B cell (primary cell): Measurements from ENCODE around the gene CADM1. TPM values are rescaled to one million over a fixed set of nuclear protein-coding genes. Genes with fewer than 3 reads are reported as not detected.

Experiments
- ATAC-seq: fragments of 200-7000 bp; cut with Tn5 transposase; one replicate; pipeline ENCODE4 v1.10.0; 2021; ENCODE audit warnings: low read depth, mild to moderate bottlenecking, moderate number of reproducible peaks, moderate library complexity
- CTCF ChIA-PET: fragments of 350-600 bp; sonication (Branson Sonifier 250); formaldehyde crosslinking; loops from one replicate; lab custom pipeline; 2021; ENCODE audit warnings: antibody characterized with exemption, inconsistent platforms; lab: Charles Lee
- POLR2A ChIA-PET: fragments of 350-600 bp; sonication (Branson Sonifier 250); formaldehyde crosslinking; loops from one replicate; lab custom pipeline; 2021; ENCODE audit warnings: antibody characterized with exemption; lab: Charles Lee
- DNase-seq: peaks from one replicate; pipeline ENCODE4 v3.0.0; 2013
- H2AFZ ChIP-seq: 2 replicates; pipeline ENCODE4 v1.6.1; 2012; ENCODE audit warnings: mild to moderate bottlenecking, low read depth, low read length; ENCODE audit not compliant: insufficient read depth, poor library complexity, severe bottlenecking
- H3K27ac ChIP-seq, 2 donors: 1 replicate in 1 of 2; 2 replicates in 1 of 2; pipeline ENCODE4 v1.5.1; 2012 to 2013; ENCODE audit warnings: low read length in 2 of 2, mild to moderate bottlenecking in 2 of 2, moderate library complexity in 1 of 2
- H3K27me3 ChIP-seq, 4 experiments: fragments of 200-600 bp in 1 of 4; sonication (generic) in 1 of 4; replicated peaks in 1 of 4; 1 replicate in 2 of 4; 2 replicates in 2 of 4; pipeline versions ENCODE4 v1.6.1 to v1.7.0; 2013 to 2016; ENCODE audit warnings: low read length in 3 of 4, mild to moderate bottlenecking in 2 of 4, mixed read lengths in 1 of 4, moderate library complexity in 1 of 4; ENCODE audit not compliant: insufficient read depth in 4 of 4, control insufficient read depth in 3 of 4; ENCODE audit errors: control extremely low read depth in 1 of 4
- H3K36me3 ChIP-seq, 2 experiments: replicated peaks in 1 of 2; 1 replicate in 1 of 2; 2 replicates in 1 of 2; pipeline versions ENCODE4 v1.6.1 to v1.7.1; 2013; ENCODE audit warnings: low read length in 1 of 2; ENCODE audit not compliant: insufficient read depth in 2 of 2, control insufficient read depth in 1 of 2; ENCODE audit errors: control extremely low read depth in 1 of 2, extremely low read depth in 1 of 2
- H3K4me1 ChIP-seq, 2 donors: fragments of 200-600 bp in 1 of 2; sonication (generic) in 1 of 2; 1 replicate in 1 of 2; 2 replicates in 1 of 2; pipeline versions ENCODE4 v1.5.1 to v1.6.1; 2013 to 2017; ENCODE audit warnings: low read length in 2 of 2; ENCODE audit not compliant: control insufficient read depth in 2 of 2, insufficient read depth in 2 of 2
- H3K4me2 ChIP-seq: replicated peaks from 2 replicates; pipeline ENCODE3; 2012; ENCODE audit warnings: mild to moderate bottlenecking, low read depth, low read length; ENCODE audit not compliant: poor library complexity, severe bottlenecking
- H3K4me3 ChIP-seq, 5 experiments: fragments of 200-600 bp in 1 of 5; sonication (generic) in 1 of 5; 1 replicate in 3 of 5; 2 replicates in 2 of 5; pipeline versions ENCODE4 v1.5.1 to v1.7.0; 2011 to 2016; ENCODE audit warnings: low read length in 4 of 5, mild to moderate bottlenecking in 4 of 5, low read depth in 2 of 5, control low read depth in 1 of 5, moderate library complexity in 1 of 5; ENCODE audit not compliant: insufficient read depth in 1 of 5; ENCODE audit errors: control extremely low read depth in 1 of 5, extremely low read depth in 1 of 5
- H3K79me2 ChIP-seq: fragments of 200-600 bp; sonication (generic); one replicate; pipeline ENCODE4 v1.6.0; 2016; ENCODE audit warnings: low read length; ENCODE audit not compliant: control insufficient read depth, insufficient read depth
- H3K9ac ChIP-seq: fragments of 200-600 bp; sonication (generic); 2 replicates; pipeline ENCODE4 v1.6.1; 2017; ENCODE audit warnings: mild to moderate bottlenecking, low read length, moderate library complexity
- H3K9me3 ChIP-seq, 3 donors: one replicate each; pipeline versions ENCODE4 v1.6.1 to v1.7.1; 2013; ENCODE audit warnings: low read length in 2 of 3; ENCODE audit not compliant: control insufficient read depth in 2 of 3, insufficient read depth in 1 of 3; ENCODE audit errors: control extremely low read depth in 1 of 3
- H4K20me1 ChIP-seq: 2 replicates; pipeline ENCODE4 v1.6.0; 2012; ENCODE audit warnings: mild to moderate bottlenecking, low read length; ENCODE audit not compliant: insufficient read depth, control insufficient read depth, poor library complexity, severe bottlenecking
- H3K27ac Mint-ChIP-seq: one replicate; pipeline ENCODE4 v1.8.0; 2021; ENCODE audit warnings: mixed read lengths
- H3K27me3 Mint-ChIP-seq: one replicate; pipeline ENCODE4 v1.8.0; 2021; ENCODE audit warnings: mixed read lengths
- H3K4me1 Mint-ChIP-seq: one replicate; pipeline ENCODE4 v1.8.0; 2021; ENCODE audit warnings: mixed read lengths
- H3K4me3 Mint-ChIP-seq: one replicate; pipeline ENCODE4 v1.8.0; 2021; ENCODE audit warnings: mixed read lengths
- H3K9me3 Mint-ChIP-seq: one replicate; pipeline ENCODE4 v1.8.0; 2022; ENCODE audit warnings: mixed read lengths; ENCODE audit not compliant: insufficient read depth
- EZH2 ChIP-seq: IDR thresholded peaks from 2 replicates; pipeline ENCODE4 v1.6.1; 2012; ENCODE audit warnings: borderline replicate concordance, low read depth, mild to moderate bottlenecking, moderate library complexity, low read length; ENCODE audit not compliant: insufficient read depth, poor library complexity, severe bottlenecking
- WGBS: methylation state at CpG from one replicate; pipeline ENCODE4 v1.1.5; 2013; ENCODE audit warnings: missing lambda C conversion rate; ENCODE audit not compliant: insufficient coverage; 5-methylcytosine and 5-hydroxymethylcytosine counted together
- intact Hi-C: fragments of 100-400 bp; cut with micrococcal nuclease; formaldehyde crosslinking; loops from one replicate; pipeline ENCODE4 v1.10.0; 2022
- polyA plus RNA-seq: library from polyadenylated mRNA; depleted of rRNA; stranded (reverse); fragments of >200 nt; gene quantifications from 2 replicates; pipeline ENCODE4 v1.2.3, GENCODE V29; 2012
- total RNA-seq, 2 donors: library from RNA; stranded (reverse); fragments of 120-200 nt in 1 of 2; gene quantifications; 1 replicate in 1 of 2; 2 replicates in 1 of 2; pipeline versions ENCODE4 v1.2.3 to v1.2.4, GENCODE V29; 2013 to 2022
- TF ChIP-seq, protein P1 (sequence below): fragments of 200-600 bp; IDR thresholded peaks from one replicate; pipeline ENCODE4 v1.8.0; 2022; ENCODE audit warnings: antibody characterized with exemption, mild to moderate bottlenecking

Gene CADM1
- total and polyA plus RNA-seq, 2 donors (not counting 1 experiment from before 2014, with no cell fraction given): 0.43 to 0.49 TPM

DNA sequence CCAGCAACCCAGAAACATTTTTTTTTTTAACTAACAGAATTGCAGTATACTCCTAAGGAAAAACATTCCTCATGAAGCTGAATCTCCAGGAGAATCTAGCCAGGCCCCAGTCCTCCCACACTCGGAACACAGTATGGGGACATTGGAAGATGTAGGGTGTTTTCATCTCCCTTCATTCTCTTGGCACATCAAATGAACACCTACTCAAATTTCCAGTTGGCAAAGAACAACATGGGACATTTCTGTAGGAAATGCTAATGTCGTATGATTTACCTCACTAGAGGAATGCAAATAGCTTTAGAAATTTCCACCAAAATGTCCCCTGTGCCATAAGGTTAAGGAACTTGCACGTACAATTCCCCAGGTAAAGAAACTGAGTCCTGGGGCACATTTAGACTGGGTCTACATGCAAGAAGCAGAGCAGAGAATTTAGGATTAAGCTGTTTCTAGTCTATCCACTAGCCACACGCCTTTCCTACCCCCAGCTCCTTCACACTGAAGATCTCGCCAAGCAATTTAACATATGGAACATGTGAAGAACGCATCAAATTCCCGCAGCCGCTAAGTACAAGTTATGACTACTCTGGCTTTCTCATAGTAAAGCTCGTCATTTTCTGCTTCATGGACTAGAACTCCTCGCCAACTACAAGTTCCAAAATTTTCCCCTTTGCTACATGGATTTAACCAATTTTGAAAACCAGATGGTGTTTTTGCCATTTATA lies 2.9 kb upstream of the CADM1 start:
- H3K4me3 Mint-ChIP-seq: no peak overlapping the region
- peaks cover 7% of the 10 kb centered on the region for H3K4me1 Mint-ChIP-seq
- no peaks in the 10 kb centered on the region for H4K20me1 ChIP-seq
- no peak overlapping the region for H3K9ac ChIP-seq
- no peaks in the 10 kb centered on the region for H3K79me2 ChIP-seq
- H3K27me3 Mint-ChIP-seq: peaks cover 46% of the 10 kb centered on the region
- no peak for TF ChIP-seq EZH2
- TF ChIP-seq, protein P1, sequence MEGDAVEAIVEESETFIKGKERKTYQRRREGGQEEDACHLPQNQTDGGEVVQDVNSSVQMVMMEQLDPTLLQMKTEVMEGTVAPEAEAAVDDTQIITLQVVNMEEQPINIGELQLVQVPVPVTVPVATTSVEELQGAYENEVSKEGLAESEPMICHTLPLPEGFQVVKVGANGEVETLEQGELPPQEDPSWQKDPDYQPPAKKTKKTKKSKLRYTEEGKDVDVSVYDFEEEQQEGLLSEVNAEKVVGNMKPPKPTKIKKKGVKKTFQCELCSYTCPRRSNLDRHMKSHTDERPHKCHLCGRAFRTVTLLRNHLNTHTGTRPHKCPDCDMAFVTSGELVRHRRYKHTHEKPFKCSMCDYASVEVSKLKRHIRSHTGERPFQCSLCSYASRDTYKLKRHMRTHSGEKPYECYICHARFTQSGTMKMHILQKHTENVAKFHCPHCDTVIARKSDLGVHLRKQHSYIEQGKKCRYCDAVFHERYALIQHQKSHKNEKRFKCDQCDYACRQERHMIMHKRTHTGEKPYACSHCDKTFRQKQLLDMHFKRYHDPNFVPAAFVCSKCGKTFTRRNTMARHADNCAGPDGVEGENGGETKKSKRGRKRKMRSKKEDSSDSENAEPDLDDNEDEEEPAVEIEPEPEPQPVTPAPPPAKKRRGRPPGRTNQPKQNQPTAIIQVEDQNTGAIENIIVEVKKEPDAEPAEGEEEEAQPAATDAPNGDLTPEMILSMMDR: no peak
- 95% methylated on average over 5 of the region's 10 CpGs for WGBS
- POLR2A ChIA-PET: no interaction called here
- H3K27ac Mint-ChIP-seq: no peak overlapping the region
- H3K4me1 ChIP-seq: peaks cover 18 to 28% of the 10 kb centered on the region in 2 donors
- peaks cover 0 to 32% (median 0%) of the 10 kb centered on the region in 3 donors for H3K9me3 ChIP-seq
- DNase-seq: no peak
- no peak for ATAC-seq
- peaks cover 0 to 38% (median 26%) of the 10 kb centered on the region in 4 experiments for H3K27me3 ChIP-seq
- CTCF ChIA-PET: no interaction called here
- no peak overlapping the region for H3K4me3 ChIP-seq
- intact Hi-C loops: no loop called here
- H3K36me3 ChIP-seq: no peaks in the 10 kb centered on the region
- no peak overlapping the region for H2AFZ ChIP-seq
- H3K9me3 Mint-ChIP-seq: no peaks in the 10 kb centered on the region
- no peak overlapping the region for H3K4me2 ChIP-seq
- H3K27ac ChIP-seq: no peak overlapping the region

DNA sequence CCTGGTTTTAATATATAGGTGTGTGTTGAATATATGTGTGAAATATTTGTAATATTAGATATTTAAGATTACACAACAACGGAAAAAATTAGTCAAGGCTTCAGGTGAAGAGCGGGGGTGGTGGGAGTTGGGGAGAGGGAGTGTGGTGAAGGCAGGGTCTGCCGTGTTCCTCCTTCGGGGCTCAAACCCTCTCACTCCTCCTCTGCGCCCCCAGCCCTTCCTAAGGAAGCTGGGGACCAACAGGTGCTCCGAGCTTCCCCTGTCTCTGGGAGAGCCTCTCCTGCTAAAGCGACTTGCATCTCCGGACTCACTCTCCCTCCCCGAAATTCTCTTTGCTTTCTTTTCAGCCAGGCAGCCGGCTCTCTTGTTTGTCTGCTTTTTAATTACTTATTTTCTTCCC lies 960 bp upstream of the CADM1 start:
- Histone ChIP-seq H3K36me3 (no peaks in the 10 kb centered on the region), H3K9me3 (peaks cover 0 to 32% (median 2%) of the 10 kb centered on the region in 3 donors), H3K4me3 (no peak overlapping the region), H3K27me3 (peaks cover 0 to 51% (median 42%) of the 10 kb centered on the region in 4 experiments), H3K4me2 (no peak overlapping the region), H2AFZ (peak overlapping the region; percentile 32), H3K79me2 (no peaks in the 10 kb centered on the region), H3K4me1 (peaks cover 18 to 31% of the 10 kb centered on the region in 2 donors), H3K9ac (no peak overlapping the region), H3K27ac (no peak overlapping the region), H4K20me1 (no peaks in the 10 kb centered on the region)
- ChIA-PET POLR2A (no interaction called here), CTCF (no interaction called here)
- H3K27me3 Mint-ChIP-seq: peaks cover 42% of the 10 kb centered on the region
- ATAC-seq (no peak), DNase-seq (peak; percentile 6)
- H3K9me3 Mint-ChIP-seq: no peaks in the 10 kb centered on the region
- 17% methylated on average over 6 of the region's 10 CpGs for WGBS
- intact Hi-C loops: no loop called here
- no peak for TF ChIP-seq EZH2
- TF ChIP-seq, protein P1: no peak
- H3K4me3 Mint-ChIP-seq: peak overlapping the region; percentile 68
- peaks cover 7% of the 10 kb centered on the region for H3K4me1 Mint-ChIP-seq
- H3K27ac Mint-ChIP-seq: no peak overlapping the region
